Neural crest cell (in vitro differentiated cells): ENCODE measurements around the gene PCDHGB2. TPM values are rescaled to one million over a fixed set of nuclear protein-coding genes. Genes with fewer than 3 reads are reported as not detected.
"Not testable (repeated sequence)": the region's sequence is repeated elsewhere in the genome, so short reads cannot be mapped to it uniquely, and the experiment has no call there.

Experiments
- DNase-seq: peaks from one replicate; pipeline ENCODE4 v3.0.0; 2021; ENCODE audit warnings: low read depth, mixed read lengths, low spot score
- H3K27ac Mint-ChIP-seq: one replicate; pipeline ENCODE4 v1.8.0; 2021; ENCODE audit warnings: mild to moderate bottlenecking, mixed read lengths; ENCODE audit not compliant: unreplicated experiment
- H3K27me3 Mint-ChIP-seq: 2 replicates; pipeline ENCODE4 v1.8.0; 2021; ENCODE audit warnings: low read depth, mild to moderate bottlenecking, mixed read lengths
- H3K36me3 Mint-ChIP-seq: 2 replicates; pipeline ENCODE4 v1.8.0; 2021; ENCODE audit warnings: low read depth, mild to moderate bottlenecking, mixed read lengths
- H3K4me1 Mint-ChIP-seq: 2 replicates; pipeline ENCODE4 v1.8.0; 2021; ENCODE audit warnings: mixed read lengths
- H3K4me3 Mint-ChIP-seq: one replicate; pipeline ENCODE4 v1.8.0; 2021; ENCODE audit warnings: mild to moderate bottlenecking, mixed read lengths
- H3K9me3 Mint-ChIP-seq: 2 replicates; pipeline ENCODE4 v1.8.0; 2021; ENCODE audit warnings: mixed read lengths
- CTCF ChIP-seq: fragments of 200-600 bp; sonication (generic); conservative IDR thresholded peaks from 2 replicates; pipeline ENCODE4 v1.5.0; 2021; ENCODE audit warnings: antibody characterized with exemption, mild to moderate bottlenecking
- total RNA-seq: library from RNA; stranded (reverse); gene quantifications from 2 replicates; pipeline ENCODE4 v1.2.1, GENCODE V29; 2021

Gene PCDHGB2
- total RNA-seq, 1 donor from 2014 or later = 1.3 TPM

- Mint-ChIP-seq H3K9me3 (peaks cover 22% of the 10 kb centered on the region), H3K36me3 (peaks cover 33% of the 10 kb centered on the region)
- H3K4me3 Mint-ChIP-seq, DNase-seq, H3K27ac Mint-ChIP-seq, H3K4me1 Mint-ChIP-seq, H3K27me3 Mint-ChIP-seq: not testable (repeated sequence)
Observed at GRCh38 chr5:141397756-141398551, 38.2 kb downstream of the PCDHGB2 start, which contains the start of gene PCDHGB5. TSS of gene PCDHGB5 (plus strand) at chr5:141397947. CDS start at chr5:141398128, 181 bp downstream.

GRCh38 chr5:141398608-141399007 is 38.8 kb downstream of the PCDHGB2 start:
- H3K4me3 Mint-ChIP-seq = no peak overlapping the region
- no peaks in the 10 kb centered on the region for H3K4me1 Mint-ChIP-seq
- TF ChIP-seq CTCF = no peak
- no peak for DNase-seq
- peaks cover 20% of the 10 kb centered on the region for H3K9me3 Mint-ChIP-seq
- H3K36me3 Mint-ChIP-seq = peaks cover 31% of the 10 kb centered on the region
- H3K27me3 Mint-ChIP-seq = no peaks in the 10 kb centered on the region
- no peak overlapping the region for H3K27ac Mint-ChIP-seq

GRCh38 chr5:141399555-141400258 is 39.9 kb downstream of the PCDHGB2 start:
- TF ChIP-seq CTCF = no peak
- Mint-ChIP-seq H3K9me3 (peaks cover 25% of the 10 kb centered on the region), H3K27ac (no peak overlapping the region), H3K4me1 (no peaks in the 10 kb centered on the region), H3K4me3 (peak overlapping the region; percentile 8), H3K36me3 (peaks cover 28% of the 10 kb centered on the region), H3K27me3 (no peaks in the 10 kb centered on the region)
- no peak for DNase-seq

- TF ChIP-seq CTCF = no peak
- Mint-ChIP-seq H3K36me3 (peaks cover 29% of the 10 kb centered on the region), H3K27me3 (no peaks in the 10 kb centered on the region), H3K9me3 (peaks cover 29% of the 10 kb centered on the region), H3K4me1 (peaks cover 5% of the 10 kb centered on the region), H3K27ac (no peak within 1 kb of the TSS), H3K4me3 (no peak within 1 kb of the TSS)
- no peak for DNase-seq
Observed at GRCh38 chr5:141402553-141403243, 42.9 kb downstream of the PCDHGB2 start, which contains the start of gene PCDHGA9. TSS of gene PCDHGA9 (plus strand) at chr5:141402778. CDS start at chr5:141402953, 175 bp downstream.

- no peak overlapping the region for H3K4me3 Mint-ChIP-seq
- H3K36me3 Mint-ChIP-seq = peaks cover 36% of the 10 kb centered on the region
- H3K27me3 Mint-ChIP-seq = peaks cover 2% of the 10 kb centered on the region
- H3K4me1 Mint-ChIP-seq = peaks cover 10% of the 10 kb centered on the region
- TF ChIP-seq CTCF = no peak
- DNase-seq = no peak
- H3K27ac Mint-ChIP-seq = no peak overlapping the region
- H3K9me3 Mint-ChIP-seq = peaks cover 32% of the 10 kb centered on the region
Observed at GRCh38 chr5:141403387-141403786, 43.6 kb downstream of the PCDHGB2 start.
